AG09319 (cell line): ENCODE measurements around the gene MAN2B2.
"Not testable (repeated sequence)": the region's sequence is repeated elsewhere in the genome, so short reads cannot be mapped to it uniquely, and the experiment has no call there.

ENCODE experiments used
- DNase-seq: peaks from one replicate; pipeline ENCODE4 v3.0.0-alpha.2; 2010; ENCODE audit warnings: low read depth; ENCODE audit errors: extremely low read depth
- TF ChIP-seq, protein P1 (sequence below): IDR thresholded peaks from 2 replicates; pipeline ENCODE4 v1.5.1; 2011; ENCODE audit warnings: low read depth, mild to moderate bottlenecking, inconsistent platforms, low read length, moderate library complexity

MAN2B2 gene

DNA sequence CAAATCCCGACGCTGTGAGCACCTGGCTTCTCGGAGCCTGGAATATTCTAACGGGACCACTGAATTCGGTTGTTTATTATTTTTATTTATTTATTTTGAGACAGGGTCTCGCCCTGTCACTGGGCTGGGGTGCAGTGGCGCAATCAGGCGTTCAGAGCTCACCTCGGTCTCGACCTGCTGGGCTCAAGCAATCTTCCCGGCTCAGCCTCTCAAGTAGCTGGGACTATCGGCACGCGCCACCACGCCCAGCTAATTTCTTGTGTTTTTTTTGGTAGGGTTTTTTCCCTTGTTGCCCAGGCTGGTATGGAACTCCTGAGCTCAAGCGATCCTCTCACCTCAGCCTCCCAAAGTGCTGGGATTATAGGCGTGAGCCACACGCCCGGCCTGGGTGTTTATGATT lies 97.1 kb downstream of the MAN2B2 start:
- DNase-seq = no peak
- TF ChIP-seq, protein P1, sequence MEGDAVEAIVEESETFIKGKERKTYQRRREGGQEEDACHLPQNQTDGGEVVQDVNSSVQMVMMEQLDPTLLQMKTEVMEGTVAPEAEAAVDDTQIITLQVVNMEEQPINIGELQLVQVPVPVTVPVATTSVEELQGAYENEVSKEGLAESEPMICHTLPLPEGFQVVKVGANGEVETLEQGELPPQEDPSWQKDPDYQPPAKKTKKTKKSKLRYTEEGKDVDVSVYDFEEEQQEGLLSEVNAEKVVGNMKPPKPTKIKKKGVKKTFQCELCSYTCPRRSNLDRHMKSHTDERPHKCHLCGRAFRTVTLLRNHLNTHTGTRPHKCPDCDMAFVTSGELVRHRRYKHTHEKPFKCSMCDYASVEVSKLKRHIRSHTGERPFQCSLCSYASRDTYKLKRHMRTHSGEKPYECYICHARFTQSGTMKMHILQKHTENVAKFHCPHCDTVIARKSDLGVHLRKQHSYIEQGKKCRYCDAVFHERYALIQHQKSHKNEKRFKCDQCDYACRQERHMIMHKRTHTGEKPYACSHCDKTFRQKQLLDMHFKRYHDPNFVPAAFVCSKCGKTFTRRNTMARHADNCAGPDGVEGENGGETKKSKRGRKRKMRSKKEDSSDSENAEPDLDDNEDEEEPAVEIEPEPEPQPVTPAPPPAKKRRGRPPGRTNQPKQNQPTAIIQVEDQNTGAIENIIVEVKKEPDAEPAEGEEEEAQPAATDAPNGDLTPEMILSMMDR = no peak

DNA sequence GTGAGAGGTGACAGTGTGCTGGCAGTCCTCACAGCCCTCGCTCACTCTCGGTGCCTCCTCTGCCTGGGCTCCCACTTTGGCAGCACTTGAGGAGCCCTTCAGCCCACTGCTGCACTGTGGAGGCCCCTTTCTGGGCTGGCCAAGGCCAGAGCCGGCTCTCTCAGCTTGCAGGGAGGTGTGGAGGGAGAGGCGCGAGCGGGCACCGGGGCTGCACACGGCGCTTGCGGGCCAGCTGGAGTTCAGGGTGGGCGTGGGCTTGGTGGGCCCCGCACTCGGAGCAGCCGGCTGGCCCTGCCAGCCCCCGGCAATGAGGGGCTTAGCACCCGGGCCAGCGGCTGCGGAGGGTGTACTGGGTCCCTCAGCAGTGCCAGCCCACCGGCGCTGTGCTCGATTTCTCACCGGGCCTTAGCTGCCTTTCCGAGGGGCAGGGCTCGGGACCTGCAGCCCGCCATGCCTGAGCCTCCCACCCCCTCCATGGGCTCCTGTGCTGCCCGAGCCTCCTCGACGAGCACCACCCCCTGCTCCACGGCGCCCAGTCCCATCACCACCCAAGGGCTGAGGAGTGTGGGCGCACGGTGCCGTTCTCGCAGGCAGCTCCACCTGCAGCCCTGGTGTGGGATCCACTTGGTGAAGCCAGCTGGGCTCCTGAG lies 97.7 kb downstream of the MAN2B2 start:
- DNase-seq = not testable (repeated sequence)
